Fibroblast of skin of left quadriceps (primary cell): Measurements from ENCODE around the gene ZNF746.
"Not testable (repeated sequence)": the region's sequence is repeated elsewhere in the genome, so short reads cannot be mapped to it uniquely, and the experiment has no call there.

ENCODE experiments used
- DNase-seq, 2 experiments: peaks; one replicate each; pipeline ENCODE4 v3.0.0-alpha.2; 2013; ENCODE audit warnings: low read depth in 2 of 2

ZNF746 gene

DNA sequence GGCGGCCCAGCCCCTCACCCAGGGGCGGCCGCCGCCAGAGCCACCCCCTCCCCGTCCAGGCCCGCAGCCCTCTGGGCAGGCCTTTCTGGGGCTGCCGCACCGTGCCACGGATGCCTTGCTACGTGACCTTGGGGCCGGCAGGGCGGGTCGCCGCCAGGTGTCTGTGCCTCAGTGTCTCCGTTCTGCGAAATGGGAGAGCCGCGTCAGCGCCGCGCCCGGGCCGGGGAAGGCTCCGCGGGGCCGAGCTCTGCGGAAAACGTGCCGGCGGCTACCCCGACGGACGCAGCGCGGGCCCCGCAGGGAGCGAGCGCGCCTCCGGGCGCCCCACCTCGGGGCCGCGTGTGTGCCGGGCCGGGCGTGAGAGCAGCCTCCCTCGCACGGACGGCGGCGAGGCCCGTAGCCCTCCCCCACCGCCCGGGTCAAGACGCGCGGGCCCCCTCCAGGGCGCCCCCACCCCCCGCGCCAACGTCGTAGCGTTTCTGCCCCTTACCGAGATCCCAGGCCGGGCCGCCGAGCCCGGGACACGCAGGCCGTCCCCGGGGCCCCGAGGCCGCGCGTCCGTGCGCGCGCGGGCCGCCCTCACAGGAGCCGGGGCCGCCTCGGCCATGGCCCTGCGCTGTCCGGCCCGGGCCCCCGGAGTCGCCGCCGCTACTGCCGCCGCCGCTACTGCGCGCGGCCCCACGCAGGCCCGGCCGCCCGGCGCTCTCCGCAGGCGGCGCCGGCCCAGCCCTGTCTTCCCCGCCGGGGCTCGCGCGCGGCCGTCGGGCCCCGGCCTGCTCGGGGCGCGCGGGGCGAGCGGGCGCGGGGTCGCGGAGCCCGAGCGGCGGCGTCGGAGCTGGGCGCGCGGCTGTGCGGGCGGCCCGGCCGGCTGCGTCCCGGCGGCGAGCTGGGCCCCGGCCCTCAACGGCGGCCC lies 37.8 kb downstream of the ZNF746 start:
- DNase-seq, result no peak

DNA sequence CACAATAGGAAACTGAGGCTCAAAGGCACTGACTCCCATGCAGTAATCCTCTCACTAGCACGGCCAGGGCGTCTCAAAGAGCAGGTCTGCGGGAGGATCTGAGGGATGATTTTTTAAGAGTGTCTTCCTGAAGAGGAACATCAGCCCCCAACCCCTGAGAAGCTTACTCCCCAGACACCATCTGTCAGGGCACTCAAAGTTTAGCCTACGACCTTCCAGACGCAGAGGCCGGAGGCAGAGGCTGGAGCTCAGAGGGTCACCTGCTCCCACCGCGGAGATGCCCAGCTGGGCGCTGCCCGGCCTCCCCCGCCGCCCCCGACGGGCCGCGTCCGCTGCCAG lies 38.4 kb downstream of the ZNF746 start:
- no peak for DNase-seq

DNA sequence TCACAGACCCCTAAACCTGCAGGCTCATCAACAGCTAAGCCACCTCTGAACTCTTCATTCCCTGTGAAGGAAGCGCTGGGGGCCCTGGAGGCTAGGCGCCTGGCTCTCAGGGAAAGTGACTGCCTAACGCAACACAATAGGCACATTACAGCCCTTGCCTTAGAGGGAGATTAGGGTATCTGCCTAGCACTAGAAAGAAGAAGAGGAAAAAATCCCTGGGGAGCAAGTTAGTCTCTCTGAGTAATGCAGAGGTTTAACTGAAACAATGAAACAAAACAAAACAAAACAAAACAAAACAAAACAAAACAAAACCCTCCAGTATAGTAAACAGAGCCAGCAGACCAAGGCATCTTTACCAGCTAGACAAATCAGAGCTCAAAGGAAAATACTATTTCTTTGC lies 39.4 kb downstream of the ZNF746 start:
- DNase-seq, result no peak

DNA sequence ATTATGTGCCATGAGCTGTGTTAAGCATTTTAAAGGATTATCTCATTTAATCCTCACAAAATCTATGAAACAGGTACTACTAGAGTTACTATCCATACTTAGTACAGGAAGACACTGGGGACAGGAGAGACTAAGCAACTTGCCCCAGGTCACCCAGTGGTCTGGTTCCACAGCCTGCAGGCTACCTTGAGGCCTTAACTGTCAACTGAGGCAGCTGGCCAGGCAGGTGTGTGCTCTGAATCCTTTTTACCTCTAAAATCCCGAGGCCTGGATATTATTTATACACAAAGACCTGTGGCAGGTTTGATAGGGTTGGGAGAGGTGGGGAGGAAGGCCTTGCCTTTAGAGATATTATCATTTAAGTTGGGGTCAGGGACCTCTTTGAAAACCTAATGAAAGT lies 39.8 kb downstream of the ZNF746 start:
- DNase-seq, result no peak

DNA sequence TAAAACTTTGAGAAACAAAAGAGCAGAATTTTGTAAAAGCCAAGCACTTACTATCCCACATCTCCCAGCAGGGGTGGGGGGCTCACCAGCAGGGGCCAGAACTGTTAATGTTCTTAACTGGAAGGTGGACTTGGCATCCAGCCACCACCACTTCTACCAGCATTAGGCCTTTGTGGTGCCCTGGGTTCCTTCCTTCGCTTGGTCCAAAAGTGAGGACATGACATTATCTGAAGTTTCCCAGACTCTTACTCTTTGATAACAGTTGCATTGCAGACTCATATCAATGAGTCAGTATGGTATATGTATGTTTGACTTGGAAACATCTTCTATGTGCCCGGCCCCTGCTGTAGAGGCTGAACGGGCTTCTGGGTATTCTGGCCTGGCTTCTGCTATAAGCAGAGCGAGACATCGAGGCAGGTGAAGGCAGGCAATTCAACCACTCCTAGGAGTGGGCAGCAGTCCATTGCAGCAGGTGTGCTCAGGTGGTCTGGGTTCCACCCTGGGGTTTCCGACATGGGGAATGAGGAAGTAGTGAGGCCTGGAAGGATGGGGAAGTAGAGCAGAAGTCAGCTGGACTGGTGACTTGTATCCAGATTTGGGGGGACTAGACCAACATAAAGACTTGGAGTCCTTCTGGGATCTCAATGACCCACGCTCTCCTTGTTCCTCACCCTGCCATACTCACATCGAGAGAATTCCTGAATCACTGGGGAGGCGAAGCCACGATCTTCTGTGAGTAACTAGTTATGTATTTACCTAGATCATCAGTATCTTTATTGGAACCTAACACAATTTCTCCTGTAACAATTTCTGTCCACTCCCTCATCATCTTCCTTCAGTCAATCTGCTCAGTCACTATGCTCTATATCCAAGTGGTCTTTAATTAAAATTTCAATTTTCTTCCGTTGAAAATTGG lies 40.8 kb downstream of the ZNF746 start:
- DNase-seq, result no peak

DNA sequence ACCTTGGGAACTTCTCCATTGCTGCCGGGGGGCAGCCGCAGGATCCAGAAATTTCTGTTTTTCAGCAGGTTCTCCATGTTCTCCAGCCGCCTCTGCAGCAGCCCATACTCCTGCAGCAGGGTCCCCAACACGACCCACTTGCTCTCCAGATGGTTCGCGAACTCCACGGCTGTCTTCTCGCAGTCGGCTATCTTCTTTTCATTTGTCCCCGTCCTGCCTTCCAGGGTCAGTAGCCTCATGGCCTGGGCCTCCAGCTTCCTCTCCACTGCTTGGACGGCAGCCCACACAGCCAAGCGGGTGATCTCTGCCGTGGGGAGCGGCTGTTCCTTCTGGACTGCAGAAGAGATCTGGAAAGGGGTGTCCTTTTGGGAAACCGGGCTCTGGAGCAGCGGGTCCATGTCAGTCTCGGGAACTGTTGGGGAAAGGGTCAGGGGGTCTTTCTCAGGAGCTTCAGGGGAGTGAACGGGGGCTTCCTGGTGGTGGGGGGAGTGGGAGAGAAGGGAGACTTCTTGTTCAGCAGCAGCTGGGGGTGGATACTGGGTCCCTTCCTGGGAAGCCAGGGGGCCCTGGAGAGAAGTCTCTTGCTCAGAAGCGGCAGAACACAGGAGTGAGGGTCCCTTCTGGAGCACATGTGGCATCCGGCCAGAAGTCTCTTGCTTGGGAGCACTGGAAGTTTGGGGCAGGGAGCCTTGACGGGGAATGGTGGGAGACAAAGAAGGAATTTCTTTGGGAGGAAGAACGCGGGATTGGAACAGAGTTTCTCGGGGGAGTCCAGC lies 42.2 kb downstream of the ZNF746 start:
- no peak for DNase-seq

DNA sequence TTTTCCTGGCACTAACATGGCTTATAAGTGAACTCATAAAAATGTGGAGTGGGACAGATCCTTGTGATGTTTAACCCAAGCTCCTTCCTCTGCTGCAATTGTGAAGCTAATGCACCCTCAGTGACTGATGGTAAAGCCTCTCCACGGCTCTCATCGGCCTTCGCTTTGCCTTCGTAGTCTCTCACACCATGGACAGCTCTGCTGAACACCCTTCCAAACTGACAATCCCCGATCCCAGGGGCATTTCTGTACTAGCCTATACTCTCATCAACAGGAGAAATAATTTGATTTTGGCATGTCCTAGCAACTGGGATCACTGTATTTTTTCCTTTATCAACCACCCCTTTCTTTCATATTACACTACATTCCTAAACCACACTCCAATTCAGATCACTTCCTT lies 42.9 kb downstream of the ZNF746 start:
- no peak for DNase-seq

DNA sequence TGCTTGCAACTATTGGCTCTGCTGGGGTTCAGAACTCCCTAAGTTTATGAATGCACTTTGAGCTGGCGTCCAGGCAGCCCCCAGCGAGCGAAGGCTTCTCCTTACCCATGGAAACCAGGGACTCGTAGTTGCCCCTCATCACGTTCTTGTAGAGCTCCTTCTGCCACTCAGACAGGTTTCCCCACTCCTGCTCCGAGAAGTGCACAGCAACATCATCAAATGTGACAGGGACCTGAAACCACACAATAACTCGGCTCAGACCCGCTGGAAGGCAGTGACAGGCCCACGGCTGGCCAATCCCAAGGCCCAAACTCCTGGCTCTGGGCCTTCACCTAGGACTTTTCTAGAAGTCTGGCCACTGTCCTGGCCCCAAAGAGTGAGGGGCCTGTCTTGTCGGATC lies 43.6 kb downstream of the ZNF746 start:
- DNase-seq, result no peak

DNA sequence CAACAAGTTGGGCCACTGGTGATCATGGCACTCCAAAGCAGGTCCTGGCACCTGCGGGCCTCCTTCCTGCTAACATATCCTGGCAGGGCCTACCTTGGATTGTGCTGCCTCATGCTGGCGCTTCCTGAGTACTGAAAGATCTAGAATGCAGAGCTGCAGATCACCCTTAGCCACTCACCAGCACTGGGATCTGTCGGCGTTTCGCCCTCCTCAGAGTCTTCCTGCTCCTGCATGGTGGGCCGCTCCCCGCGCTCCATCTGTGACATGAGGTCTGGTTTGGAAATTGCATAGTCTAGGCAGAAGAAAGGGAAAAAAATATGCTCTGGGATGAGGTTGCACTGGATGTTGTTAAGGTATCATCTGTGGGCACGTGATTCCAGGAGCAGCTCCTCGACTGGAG lies 46.8 kb downstream of the ZNF746 start:
- DNase-seq, result no peak

DNA sequence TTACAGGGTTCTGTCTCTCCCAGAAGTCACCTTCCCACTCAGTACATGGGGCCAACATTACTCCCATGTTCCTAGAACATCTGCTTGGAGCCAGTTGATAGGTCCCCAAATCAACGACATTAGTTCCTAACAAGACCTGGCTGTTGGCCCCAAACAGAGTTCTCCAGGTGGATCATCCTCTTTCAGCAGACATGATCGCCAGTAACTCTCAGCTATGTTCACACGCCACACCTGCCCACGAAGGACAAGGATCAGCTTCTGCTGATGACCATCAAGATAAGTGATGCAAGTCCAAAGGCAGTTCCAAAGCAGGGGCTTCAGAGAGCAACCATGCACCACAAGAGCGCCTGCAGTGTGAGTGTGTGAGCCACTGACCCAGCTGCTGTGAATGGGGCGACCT lies 47.7 kb downstream of the ZNF746 start:
- DNase-seq, result no peak

DNA sequence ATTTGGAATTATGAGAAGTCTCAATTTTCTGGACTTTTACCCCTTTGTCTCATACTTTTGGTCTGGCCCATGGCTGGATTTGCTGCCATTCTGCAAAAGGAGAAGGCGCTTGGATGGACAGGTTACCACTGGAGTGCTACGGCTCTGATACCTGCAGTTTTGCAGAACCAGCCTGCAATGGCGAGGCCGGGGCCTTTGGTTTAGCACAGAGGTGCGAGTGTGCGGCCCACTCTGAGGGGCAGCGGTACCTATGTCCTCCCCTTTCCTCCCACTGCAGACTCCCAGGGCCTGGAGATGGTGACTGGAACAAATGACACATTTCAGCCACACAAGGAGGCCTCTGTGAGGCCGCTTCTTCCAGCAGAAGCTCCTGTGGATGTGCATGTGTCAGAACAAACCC lies 48.6 kb downstream of the ZNF746 start:
- DNase-seq, result no peak

DNA sequence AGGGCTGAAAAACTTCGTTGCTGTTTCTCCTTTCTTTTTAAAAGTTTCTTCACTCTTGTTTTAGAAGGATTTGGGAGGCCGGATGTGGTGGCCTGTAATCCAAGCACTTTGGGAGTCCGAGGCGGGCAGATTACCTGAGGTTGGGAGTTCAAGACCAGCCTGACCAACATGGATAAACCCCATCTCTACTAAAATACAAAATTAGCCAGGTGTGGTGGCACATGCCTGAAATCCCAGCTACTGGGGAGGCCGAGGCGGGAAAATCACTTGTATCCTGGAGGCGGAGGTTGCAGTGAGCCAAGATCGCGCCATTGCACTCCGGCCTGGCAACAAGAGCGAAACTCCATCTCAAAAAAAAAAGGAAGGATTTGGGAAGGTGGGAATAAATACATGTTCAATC lies 51.6 kb downstream of the ZNF746 start:
- not testable (repeated sequence) for DNase-seq

DNA sequence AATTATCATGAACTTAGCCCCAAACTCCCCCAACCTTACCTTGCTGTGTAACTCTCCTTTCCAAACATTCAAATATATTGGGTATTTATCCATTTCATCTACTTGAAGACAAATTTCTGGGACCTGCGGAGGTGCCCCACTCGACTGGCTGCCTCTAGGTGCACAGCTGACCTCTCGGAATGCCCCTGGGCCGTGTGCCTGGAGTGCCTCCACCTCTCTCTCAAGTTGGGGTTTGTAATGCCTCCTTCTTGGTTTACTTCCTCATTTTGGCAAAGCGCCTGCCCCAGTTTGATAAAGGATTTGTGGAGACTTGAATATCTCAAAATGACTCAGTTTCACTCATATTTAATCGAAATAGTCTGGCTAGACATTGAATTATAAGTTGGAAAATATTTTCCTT lies 53.3 kb downstream of the ZNF746 start:
- no peak for DNase-seq

DNA sequence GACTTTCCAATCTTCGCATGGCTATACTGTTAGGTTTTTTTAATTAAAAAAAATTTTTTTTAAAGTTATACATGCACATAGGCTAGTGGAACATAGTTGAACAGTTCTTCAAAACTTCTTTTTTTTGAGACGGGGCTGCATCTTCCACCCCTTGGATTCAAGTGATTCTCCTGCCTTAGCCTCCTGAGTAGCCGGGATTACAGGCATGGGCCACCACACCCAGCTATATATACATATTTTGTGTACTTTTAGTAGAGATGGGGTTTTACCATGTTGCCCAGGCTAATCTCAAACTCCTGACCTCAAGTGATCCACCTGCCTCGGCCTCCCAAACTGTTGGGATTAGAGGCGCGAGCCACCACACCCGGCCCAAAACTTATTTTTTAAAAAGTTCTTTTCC lies 54.1 kb downstream of the ZNF746 start:
- no peak for DNase-seq

DNA sequence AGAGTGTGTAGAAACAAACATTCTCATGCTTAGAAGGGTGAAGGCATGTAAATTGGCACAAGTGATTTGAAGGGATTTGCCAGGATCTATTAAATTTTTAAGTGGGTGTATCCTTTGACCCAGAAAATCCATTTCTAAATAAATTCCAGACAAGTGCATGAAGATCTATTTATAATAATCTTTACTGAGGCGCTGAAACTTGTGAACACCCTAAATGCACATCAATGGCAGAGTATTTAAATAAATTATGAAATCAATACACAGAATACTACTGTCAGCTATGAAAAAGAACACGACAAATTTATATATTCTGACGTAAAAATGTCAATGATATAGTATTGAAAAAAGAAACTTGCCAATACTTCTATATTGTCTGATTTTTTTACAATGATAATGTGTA lies 54.7 kb downstream of the ZNF746 start:
- no peak for DNase-seq

DNA sequence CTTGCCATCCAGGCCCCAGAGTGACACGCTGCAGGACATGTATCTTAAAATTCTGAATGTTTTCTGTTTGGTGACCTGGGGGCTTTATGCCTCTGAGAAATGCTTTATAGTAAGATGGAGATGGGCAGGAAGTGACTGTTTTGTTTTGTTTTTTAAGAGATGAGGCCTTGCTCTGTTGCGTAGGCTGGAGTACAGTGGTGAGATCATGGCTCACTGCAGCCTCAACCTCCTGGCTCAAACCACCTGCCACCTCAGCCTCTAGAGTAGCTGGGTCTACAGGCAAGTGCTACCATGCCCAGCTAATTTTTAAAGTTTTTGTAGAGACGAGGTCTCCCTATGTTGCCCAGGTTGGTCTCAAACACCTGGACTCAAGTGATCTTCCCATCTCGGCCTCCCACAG lies 57.4 kb downstream of the ZNF746 start:
- no peak for DNase-seq

DNA sequence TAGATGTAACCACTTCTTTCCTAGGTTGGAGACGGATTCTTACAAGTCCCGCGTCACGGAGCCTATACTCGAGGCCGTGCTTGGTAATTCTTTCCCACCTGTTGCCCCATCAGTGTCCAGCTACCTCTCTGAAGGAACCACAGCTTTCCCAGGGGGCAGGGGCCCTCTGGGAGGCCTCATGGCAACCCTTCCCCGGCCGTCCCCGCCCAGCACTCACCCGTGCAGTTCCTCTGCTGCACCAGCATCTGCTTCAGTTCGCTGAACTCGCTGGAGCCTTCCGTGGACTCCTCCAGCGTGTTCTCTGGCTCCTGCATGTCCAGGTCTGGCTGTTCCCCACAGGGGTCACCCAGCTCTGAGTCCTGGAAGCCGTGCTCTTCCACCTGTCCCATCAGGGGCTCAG lies 61.3 kb downstream of the ZNF746 start:
- DNase-seq, result no peak

DNA sequence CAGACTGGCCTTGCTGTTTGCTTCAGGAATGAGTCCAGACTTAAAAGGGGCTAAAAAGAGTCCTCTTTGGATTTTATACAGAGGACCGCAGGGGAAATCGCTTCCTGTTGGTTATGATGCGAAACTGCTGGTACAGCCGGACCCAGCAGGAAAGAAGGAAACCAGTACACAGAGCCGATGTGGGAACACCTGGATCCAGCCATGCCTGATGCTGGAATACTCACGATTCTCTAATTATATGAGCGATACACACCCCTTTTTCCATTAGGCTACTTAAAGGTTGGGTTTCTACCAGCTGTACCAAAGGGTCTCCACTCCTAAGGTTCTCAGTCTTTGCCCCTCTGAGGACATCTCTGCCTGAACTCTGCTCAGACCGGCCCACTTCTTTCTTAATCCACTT lies 64.5 kb downstream of the ZNF746 start:
- no peak for DNase-seq

DNA sequence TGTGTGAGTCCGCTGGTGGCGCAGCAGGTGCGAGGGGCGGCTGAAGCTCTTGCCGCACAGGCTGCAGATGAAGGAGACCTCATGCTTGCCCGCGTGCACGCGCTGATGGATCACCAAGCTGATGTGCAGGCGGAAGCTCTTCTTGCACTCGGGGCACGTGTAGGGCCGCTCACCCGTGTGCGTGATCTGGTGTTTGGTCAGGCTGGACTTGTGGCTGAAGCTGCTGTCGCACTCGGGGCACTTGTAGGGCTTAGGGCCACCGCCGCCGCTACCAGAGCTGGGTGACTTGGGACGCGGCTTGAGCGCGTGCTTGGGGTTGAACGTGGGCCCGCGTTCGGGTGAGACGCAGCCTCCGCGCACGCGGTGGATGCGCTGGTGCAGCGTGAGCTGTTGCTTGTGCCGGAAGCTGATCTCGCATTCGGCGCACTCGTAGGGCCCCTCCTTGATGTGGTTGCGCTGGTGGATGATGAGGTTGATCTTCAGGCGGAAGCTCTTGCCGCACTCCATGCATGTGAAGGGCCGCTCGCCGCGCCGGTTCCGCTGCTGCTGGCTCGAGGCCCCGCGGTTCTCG lies 65.4 kb downstream of the ZNF746 start:
- no peak for DNase-seq

DNA sequence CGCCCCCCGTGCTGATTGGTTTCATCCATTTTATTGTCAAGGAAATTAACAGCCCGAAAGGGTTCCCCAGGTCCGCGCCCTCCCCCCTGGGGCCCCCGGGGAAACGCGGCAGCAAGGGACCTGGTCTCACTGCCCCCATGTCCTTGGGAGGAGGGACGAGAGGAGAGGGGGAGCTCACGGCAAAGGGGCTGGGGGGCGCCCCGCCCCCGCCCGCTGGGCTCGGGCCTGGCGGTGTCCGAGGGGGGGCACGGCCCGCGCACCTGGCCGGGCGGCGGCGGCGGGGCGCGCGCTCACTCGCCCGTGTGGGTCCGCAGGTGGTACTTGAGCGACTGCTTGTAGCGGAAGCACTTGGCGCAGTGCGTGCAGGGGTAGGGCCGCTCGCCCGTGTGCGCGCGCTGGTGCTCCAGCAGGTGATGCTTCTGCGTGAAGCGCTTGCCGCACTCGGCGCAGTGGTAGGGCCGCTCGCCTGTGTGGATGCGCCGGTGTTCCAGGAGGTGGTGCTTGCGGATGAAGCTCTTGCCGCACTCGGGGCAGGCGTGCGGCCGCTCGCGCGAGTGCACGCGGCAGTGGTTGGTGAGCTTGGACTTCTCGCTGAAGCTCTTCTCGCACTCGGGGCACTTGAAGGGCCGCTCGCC lies 66.0 kb downstream of the ZNF746 start:
- no peak for DNase-seq

DNA sequence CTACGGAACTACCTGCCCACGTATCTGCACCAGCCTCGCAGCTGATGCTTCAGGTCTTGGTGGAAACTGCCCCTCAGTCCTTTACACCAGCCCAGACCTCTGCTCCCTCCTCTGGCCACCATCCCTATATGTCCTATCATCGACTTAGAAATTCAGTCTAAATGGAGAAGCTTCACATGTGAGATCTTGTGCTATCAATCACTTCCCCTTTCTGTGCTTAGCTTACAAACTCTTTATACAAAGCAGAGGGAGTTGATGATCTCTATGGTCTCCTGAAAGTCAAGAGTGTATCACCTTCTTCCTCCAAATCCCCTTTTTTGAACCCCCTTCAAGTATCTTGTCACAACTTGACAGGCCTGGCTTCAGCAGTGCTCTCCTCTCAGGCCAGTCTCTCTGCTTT lies 67.4 kb downstream of the ZNF746 start:
- DNase-seq, result no peak
